ENCODE measurements around the gene SLC11A2. TPM values are rescaled to one million over a fixed set of nuclear protein-coding genes. Genes with fewer than 3 reads are reported as not detected.

SLC11A2 gene
- total and polyA plus RNA-seq, 2 of the 13 experiments (the other 11 are each of a cell fraction or from before 2014, with no cell fraction given) = 71.7 to 77.0 TPM

- no peak for TF ChIP-seq ZNF749 (CRISPR knock-in tag; IDR thresholded peaks at IDR 0.05; ENCODE audit: borderline replicate concordance)
These were observed 75.1 kb downstream of the SLC11A2 start (continued) for GRCh38 chr12:50951112-50951511.

- Histone ChIP-seq H3K9me3 (ENCODE audit: low read length) (no peaks in the 10 kb centered on the region), H3K4me2 (ENCODE audit: low read depth, low read length) (no peak overlapping the region), H3K79me2 (ENCODE audit: insufficient read depth, low read length) (no peaks in the 10 kb centered on the region), H3K4me1 (ENCODE audit: insufficient read depth, low read length) (no peaks in the 10 kb centered on the region), H4K20me1 (ENCODE audit: insufficient read depth, low read length) (no peaks in the 10 kb centered on the region), H3K9ac (ENCODE audit: insufficient read depth, low read depth, low read length) (no peak overlapping the region), H3K4me3 (replicated peaks in 1 of 3; ENCODE audit: insufficient read depth in 1 of 3, low read depth in 2 of 3, low read length in 3 of 3) (no peak overlapping the region), H2AFZ (ENCODE audit: low read length) (no peak overlapping the region), H3K36me3 (replicated peaks in 1 of 2; ENCODE audit: control insufficient read depth in 1 of 2, insufficient read depth in 2 of 2, low read length in 2 of 2) (no peaks in the 10 kb centered on the region), H3K27me3 (ENCODE audit: control insufficient read depth in 1 of 2, insufficient read depth in 2 of 2, low read length in 2 of 2) (no peaks in the 10 kb centered on the region), H3K27ac (ENCODE audit: extremely low read length, insufficient read depth, low read length) (no peak overlapping the region)
- ChIA-PET CTCF (ENCODE audit: low intra/inter-chr PET ratio, low total read pairs) (no interaction called here), POLR2A (no interaction called here)
- ATAC-seq (no peak), DNase-seq (ENCODE audit: low spot score) (no peak), FAIRE-seq (no peak)
- no TSS peak for BruUV-seq (replicated peaks)
- intact Hi-C loops (cut with micrococcal nuclease; ENCODE audit: unreplicated experiment) = no loop called here
- TF ChIP-seq ZNF574 (CRISPR knock-in tag; IDR thresholded peaks at IDR 0.05) (no peak), MYC (CRISPR knock-in tag; IDR thresholded peaks at IDR 0.05; ENCODE audit: borderline replicate concordance) (no peak), MATR3 (CRISPR knock-in tag; IDR thresholded peaks at IDR 0.05) (no peak), ZNF17 (CRISPR knock-in tag; IDR thresholded peaks at IDR 0.05) (no peak), ZNF660 (CRISPR knock-in tag; IDR thresholded peaks at IDR 0.05; ENCODE audit: borderline replicate concordance, low read depth) (no peak), POGK (CRISPR knock-in tag; conservative IDR thresholded peaks at IDR 0.05) (no peak), CREB3 (CRISPR knock-in tag; IDR thresholded peaks at IDR 0.05) (no peak)
- in situ Hi-C loops (cut with HindIII; ENCODE audit: extremely low pct_ligation_motif_present, low pct_unique_long_range_greater_than_20kb) = no loop called here
- 71% methylated on average over 4 of the region's 4 CpGs for WGBS (ENCODE audit: low lambda C conversion rate)
These were observed 76.3 kb downstream of the SLC11A2 start for GRCh38 chr12:50949801-50950302.

All from HepG2 (cell line).